HG02759 (cell line): ENCODE results near the gene NFE2L3.
"Not testable (repeated sequence)": the region's sequence is repeated elsewhere in the genome, so short reads cannot be mapped to it uniquely, and the experiment has no call there.

Experiments used
- ATAC-seq: cut with Tn5 transposase; IDR thresholded peaks from one replicate; pipeline ENCODE4 v1.9.1; 2021; ENCODE audit warnings: mild to moderate bottlenecking, moderate library complexity; ENCODE audit not compliant: unreplicated experiment

Gene NFE2L3

DNA sequence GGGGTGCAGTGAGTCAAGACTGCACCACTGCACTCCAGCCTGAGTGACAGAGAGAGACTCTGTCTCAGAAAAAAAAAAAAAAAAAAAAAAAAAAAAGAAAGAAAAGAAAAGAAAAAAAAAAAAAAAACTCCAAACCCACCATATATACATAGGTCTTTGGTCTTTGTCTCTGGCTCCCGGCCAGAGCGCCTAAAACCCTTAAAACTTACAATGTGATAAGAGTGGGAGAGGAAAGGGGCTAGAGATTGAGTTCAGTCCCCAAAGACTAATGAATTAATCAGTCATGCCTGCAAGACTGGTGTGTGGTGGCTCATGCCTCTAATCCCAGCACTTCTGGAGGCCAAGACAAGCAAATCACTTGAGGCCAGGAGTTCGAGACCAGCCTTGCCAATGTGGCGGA, 6.8 kb upstream of the NFE2L3 start:
- no peak for ATAC-seq

DNA sequence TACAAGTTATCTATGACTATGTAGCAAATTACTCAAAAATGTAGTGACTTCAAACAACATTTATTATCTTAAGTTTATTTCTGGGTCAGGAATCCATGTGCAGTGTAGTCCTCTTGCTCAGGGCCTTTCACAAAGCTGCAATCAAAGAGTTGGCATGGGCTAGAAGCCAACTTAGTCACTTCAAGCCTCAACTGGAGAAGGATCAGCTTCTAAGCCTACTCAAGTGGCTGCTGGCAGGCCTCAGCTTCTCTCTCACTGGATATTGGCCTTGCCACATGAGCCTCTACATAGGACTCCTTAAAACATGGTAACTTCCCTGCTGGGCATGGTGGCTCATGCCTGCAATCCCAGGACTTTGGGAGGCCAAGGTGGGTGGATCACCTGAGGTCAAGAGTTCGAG, 5.0 kb upstream of the NFE2L3 start:
- no peak for ATAC-seq

DNA sequence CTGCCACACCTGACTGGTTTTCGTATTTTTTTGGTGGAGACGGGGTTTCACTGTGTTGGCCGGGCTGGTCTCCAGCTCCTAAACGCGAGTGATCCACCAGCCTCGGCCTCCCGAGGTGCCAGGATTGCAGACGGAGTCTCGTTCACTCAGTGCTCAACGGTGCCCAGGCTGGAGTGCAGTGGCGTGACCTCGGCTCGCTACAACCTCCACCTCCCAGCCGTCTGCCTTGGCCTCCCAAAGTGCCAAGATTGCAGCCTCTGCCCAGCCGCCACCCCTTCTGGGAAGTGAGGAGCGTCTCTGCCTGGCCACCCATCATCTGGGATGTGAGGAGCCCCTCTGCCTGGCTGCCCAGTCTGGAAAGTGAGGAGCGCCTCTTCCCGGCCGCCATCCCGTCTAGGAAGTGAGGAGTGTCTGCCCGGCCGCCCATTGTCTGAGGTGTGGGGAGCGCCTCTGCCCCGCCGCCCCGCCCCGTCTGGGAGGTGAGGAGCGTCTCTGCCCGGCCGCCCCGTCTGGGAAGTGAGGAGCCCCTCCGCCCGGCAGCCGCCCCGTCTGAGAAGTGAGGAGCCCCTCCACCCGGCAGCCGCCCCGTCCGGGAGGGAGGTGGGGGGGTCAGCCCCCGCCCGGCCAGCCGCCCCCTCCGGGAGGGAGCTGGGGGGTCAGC, 4.2 kb upstream of the NFE2L3 start:
- not testable (repeated sequence) for ATAC-seq

DNA sequence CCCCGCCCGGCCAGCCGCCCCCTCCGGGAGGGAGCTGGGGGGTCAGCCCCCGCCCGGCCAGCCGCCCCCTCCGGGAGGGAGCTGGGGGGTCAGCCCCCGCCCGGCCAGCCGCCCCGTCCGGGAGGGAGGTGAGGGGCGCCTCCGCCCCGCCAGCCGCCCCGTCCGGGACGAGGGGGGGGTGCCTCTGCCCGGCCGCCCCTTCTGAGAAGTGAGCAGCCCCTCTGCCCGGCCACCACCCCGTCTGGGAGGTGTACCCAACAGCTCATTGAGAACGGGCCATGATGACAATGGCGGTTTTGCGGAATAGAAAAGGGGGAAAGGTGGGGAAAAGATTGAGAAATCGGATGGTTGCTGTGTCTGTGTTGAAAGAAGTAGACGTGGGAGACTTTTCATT, 3.7 kb upstream of the NFE2L3 start:
- not testable (repeated sequence) for ATAC-seq

- ATAC-seq, result no peak
These were observed 2.5 kb upstream of the NFE2L3 start for GRCh38 chr7:26149391-26149977.

DNA sequence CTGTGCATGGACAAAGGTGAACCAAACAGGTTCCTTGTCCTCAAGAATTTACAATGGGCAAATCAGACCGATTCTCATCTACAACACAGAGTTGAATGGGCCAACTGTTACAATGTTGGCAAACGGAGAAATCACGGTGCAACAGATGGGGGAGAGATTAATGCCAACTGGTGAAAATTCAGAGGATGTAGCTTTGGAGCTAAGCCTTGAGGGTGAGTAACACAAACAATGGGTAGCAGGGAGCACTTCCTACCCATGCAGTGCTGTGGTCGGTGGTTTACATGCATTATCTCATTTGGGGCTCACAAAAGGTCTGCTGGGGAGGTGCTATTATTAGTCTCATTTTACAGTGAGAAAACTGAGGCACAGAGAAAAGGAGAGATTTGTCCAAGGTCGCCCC, 902 bp upstream of the NFE2L3 start:
- no peak for ATAC-seq

DNA sequence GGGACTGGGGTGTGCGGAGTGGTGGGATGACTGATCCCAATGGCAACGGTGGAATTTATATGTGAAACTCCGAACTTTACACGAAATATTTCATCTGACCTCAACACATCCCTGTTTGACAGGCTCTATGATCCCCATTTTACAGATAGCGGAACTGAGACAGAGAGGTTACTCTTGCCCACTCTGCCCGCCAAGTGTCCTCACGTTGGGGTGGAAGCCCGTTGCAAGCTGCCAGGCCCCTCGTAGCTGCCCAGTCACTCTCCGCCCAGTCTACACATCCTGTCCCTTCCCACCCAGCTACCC, 397 bp upstream of the NFE2L3 start:
- no peak for ATAC-seq

GRCh38 chr7:26152782-26153240, 813 bp downstream of the NFE2L3 start:
- ATAC-seq, result peak; percentile 23

DNA sequence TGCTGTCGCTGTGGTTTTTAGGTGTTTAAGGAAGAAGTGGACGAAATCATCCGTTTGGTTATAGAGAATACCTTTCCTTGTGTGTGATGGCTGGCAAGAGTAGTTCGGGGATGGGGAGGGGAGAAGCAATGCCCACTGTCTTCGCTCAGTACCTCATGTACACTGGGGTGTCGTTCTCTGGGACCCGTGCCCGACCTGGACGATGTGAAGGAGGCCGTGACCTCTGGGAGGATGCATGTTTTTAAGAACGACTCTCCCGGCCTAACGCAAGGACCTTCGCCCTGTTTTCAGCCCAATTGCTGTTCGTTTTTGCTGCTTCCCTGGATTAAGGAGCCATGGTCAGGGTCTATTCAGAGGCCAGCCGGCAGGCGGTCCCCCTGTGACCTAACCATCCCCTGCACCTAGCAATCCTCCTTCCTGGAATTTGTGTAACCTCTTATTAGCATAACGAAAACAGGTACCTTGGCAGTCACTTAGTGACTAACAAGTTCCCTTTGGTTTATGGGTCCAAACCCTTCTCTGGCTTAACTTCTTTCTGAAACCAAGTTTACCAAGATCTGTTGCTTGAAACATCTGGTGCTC, 1.3 kb downstream of the NFE2L3 start:
- no peak for ATAC-seq

- no peak for ATAC-seq
These were observed 2.1 kb downstream of the NFE2L3 start for GRCh38 chr7:26153823-26154783.

GRCh38 chr7:26155531-26156375, 3.8 kb downstream of the NFE2L3 start:
- no peak for ATAC-seq

DNA sequence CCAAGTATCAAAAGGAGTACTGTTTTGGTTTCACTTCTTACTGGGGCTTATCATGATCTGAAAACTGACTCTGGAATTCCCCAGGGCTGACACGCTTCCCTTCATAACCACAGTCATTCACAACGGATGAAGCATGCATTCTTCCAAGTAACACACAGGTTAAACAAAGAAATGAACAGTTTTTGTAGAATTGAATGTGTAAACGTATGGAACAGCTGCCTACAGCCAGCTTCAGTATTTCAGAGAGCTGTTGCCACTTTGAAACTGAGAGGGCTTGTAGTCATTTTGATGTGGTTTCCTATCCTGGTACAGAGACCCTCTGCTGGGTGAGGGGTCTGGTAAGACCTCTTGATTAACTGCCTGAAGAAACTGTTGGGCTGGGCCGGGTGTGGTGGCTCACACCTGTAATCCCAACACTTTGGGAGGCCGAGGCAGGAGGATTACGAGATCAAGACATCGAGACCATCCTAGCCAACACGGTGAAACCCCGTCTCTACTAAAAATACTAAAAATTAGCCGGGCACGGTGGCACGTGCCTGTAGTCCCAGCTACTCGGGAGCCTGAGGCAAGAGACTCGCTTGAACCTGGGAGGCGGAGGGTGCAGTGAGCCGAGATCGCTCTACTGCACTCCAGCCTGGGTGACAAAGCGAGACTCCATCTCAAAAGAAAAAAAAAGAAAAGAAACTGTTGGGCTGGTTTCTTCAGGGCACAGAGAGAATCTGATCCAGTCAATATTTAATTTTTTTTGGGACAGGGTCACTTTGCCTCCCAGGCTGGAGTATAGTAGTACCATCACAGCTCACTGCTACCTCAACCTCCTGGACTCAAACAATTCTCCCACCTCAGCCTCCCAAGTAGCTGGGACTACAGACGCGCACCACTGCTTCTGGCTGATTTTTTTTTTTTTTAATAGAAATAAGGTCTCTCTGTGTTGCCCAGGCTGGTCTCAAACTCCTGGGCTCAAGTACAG, 4.7 kb downstream of the NFE2L3 start:
- peak; percentile 25 for ATAC-seq

GRCh38 chr7:26157520-26158105, 5.6 kb downstream of the NFE2L3 start:
- no peak for ATAC-seq

DNA sequence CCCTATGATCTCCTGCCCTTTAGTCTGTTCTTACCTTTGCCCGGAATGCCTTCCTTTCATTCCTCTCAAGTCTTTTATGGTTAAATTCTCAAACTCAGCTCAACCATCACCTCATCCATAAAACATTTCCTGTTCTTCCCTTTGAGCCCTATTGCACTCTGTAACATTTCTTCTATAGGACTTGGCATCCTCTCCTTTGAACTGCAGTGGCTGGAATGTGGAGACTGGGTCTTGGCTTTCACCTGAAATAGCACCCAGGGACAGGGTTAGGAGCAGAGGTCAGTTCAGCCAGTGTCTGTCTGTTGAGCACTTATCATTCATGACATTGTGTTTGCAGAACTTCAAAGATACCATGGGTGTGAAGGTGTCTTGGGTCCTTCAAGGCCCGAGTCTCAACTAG, 7.2 kb downstream of the NFE2L3 start:
- ATAC-seq, result no peak

GRCh38 chr7:26160896-26161295, 8.9 kb downstream of the NFE2L3 start:
- no peak for ATAC-seq

- ATAC-seq, result no peak
These were observed 10.4 kb downstream of the NFE2L3 start for GRCh38 chr7:26162431-26162830.

GRCh38 chr7:26163804-26164203, 11.8 kb downstream of the NFE2L3 start:
- not testable (repeated sequence) for ATAC-seq

DNA sequence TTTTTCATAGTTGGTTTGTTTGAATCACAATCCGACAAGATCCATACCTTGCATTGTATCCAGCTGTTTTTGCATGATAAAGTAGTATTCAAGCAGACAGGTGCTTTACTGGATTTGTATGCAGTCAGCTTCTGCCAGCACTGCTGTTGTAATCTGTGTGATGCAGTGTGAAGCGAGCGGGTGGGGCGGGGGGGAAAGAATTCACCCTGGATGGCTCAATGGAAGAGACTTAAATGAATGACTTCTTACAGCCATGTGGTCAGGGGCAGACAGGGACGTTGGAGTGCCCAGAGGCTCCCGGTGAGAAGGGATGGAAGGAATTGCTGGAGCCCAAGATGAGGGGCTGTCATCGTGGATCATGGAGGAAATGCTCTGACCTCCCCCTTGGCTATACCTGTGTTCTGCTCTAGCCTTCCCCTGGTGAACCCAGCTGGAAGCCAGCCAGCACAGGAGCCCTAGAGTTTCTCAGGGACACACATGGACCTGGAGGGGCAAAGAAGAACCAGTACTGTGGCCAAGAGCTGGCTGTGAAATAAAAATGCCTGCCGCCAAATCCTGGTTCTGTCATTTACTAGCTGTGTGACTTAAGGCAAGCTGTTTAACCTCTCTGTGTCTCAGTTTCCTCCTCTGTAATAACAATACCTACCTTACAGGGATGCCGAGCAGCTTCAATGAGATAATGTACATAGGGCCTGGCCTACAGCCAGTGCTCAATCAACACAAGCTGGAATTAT, 14.1 kb downstream of the NFE2L3 start:
- ATAC-seq, result no peak
